ENCODE data around the gene HPCAL4.

The HPCAL4 gene

DNA sequence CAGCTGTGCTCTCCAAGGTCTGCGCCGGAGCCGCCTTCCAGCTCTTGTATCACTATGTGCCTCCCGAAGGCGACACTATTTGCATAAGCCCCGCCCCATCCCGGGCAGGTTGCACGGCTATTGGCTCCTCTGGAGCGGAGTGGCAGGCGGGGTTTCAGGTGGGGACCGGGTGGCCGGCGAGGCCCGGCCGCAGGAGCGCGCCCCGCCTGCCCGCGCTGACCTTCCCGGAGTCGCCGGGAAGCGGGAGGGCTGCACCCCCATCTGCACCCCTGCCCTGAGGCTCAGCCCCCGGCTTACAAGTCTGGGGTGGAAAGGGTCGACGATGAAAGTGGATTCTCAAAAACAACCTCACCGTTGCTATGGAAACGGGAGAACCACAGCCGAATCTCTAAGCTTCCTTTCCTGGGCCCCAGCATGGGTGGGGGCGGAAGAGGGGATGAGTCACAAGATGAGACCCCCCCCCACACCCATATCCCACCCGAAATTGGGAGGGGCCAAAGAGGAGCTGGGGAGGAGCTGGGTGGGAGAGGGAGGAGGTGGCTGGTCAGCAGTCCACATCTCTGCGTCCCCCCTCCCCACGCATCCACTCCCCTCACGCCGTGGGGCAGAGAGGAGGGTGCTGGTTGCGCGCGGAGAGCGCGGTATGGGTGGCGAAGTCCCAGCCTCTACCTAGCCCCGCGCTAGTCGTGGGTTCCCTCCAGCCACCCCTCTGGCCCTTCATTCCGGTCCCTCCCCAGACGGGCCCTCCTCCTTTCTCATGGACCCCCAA is at the start of gene HPCAL4:
HPCAL4 (minus strand) TSS at position 51 of the 769 bp plus-strand sequence. CDS start 6,830 bp downstream, outside the sequence.
- peak; percentile 90 for DNase-seq

GRCh38 chr1:39738622-39739366 is 47.6 kb upstream of the HPCAL4 start, which contains the start of gene PPIE:
PPIE (plus strand) TSS chr1:39738882; CDS start chr1:39738901, 19 bp downstream.
- DNase-seq = peak; percentile 97

DNA sequence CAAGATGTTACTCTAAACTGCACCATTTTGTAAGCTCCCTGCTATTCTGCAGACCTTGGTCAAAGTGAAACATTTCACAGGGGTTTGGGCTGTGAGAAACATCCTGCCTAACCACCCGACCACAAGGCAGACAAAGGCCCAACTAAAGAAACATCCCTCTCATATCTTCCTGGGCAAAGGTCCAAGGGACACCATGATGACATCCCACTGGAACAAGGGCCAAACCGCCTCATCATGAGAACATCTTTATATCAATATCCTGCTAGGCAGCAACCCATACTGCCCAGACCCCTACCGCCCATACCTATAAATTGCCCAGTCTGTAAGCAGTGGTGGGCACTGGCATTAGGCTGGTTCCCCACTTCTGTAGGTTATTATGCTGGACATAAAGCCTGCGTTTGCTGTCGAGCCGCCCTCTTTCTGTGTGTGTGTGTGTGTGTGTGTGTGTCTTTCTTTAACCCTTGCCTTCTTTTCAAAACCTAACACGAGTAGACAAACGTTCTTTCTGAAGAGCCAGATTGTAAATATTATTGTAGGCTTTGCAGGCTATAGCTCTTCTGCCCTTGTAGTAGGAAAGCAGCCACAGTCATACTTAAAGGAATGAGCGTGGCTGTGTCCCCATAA is 46.4 kb upstream of the HPCAL4 start:
- no peak for DNase-seq

DNA sequence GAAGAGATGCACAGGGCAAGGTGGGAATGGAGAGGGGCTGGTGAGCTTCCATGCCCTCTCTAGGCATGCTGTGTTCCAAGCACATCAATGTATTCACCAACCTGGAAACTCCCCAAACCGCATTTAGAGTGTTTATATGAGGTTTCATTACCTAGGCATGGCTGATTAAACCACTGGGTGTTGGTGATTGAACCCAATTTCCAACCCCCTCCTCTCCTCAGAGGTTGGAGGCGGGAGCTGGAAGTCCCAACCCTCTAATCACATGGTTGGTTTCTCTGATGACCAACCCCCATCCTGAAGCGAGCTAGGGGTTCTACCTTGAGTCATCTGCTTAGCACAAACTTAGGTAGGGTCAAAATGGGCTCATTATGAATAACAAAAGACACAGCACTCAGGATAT is 44.5 kb upstream of the HPCAL4 start:
- DNase-seq = no peak

DNA sequence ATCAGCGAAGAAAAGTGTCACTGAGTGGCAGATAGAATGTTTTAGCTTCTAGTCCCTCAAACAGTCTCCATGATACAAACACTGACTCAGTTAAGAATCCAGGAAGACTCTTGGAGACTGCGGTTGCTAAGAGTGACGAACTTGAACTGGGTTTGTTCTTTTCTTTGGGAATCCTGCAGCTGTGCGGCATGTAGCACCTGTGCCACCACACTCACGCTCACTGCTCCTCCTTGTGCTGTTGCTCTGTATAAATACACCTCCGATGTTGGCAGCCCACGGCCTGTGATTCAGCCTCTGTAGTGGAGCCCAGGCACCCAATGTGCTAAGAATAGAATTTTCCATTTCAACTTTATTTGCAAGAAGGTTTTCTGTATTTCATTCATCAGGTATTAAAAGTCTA is 41.9 kb upstream of the HPCAL4 start:
- no peak for DNase-seq

DNA sequence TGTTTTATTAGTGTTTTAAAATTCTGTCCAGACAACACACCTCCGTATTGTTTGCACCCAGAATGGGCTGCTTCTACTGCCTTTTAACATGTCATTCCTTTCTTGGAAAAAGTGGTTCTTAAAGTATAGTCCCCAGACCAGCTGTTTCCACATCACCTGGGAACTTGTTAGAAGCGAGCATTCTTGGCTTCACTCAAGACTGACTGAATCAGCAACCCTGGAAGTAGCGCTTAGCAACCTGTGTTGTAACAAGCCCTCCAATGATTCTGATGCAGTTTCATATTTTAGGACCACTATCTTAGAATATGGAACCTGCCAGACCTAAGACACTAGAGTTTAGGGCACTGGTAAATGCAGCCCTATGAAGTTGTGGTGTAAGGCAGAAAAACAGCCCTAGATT is 41.5 kb upstream of the HPCAL4 start:
- no peak for DNase-seq

DNA sequence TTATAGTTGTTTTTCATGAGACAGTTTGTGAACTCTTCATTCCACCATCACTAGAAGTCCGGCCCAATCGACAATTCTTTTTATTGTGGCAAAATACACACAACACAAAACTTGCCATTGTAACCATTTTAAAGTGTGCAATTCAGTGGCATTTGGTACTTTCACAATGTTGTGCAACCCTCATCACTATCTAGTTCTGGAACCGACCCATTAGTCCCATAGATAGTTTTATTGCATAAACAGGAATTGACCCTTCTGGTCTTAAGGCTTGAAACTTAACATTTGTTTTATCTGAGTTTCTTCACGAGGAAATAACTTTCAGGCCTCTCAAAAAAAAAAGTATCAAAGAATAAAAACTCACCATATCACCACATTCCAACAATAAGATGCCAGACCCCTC is 38.6 kb upstream of the HPCAL4 start:
- no peak for DNase-seq

- no peak for DNase-seq
Measured at GRCh38 chr1:39729030-39729429, 37.8 kb upstream of the HPCAL4 start.

- DNase-seq = no peak
Measured at GRCh38 chr1:39727932-39728317, 36.7 kb upstream of the HPCAL4 start.

DNA sequence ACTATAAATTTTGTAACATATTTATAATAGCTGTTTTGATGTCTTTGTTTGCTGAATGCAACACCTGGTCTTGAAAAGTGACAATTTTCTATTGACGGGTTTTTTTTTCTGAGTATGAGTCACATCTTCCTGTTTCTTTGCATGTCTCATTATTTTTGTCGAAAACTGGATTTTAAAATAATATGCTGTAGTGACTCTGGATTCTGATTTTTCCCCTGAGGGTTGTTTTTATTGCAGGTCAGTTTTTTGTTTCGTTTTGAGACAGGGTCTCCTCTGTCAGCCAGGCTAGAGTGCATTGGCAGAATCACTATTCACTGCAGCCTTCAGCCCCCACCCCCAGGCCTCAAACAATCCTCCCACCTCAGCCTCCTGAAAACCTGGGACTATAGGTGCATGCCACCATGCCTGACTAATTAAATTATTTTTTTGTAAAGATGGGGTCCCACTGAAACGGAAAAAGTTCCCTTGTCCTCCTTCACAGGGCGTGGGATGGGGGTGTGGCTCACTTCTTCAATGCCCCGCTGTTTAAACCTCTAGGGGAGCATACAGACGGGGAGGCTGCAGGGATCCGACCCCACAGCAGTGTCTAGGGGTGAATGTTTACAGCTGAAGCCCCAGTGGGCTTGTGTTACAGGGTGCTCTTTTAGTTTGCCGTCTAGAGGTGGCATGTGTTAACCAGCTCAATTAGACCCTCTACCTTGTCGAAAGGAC is 36.1 kb upstream of the HPCAL4 start:
- DNase-seq = no peak

DNA sequence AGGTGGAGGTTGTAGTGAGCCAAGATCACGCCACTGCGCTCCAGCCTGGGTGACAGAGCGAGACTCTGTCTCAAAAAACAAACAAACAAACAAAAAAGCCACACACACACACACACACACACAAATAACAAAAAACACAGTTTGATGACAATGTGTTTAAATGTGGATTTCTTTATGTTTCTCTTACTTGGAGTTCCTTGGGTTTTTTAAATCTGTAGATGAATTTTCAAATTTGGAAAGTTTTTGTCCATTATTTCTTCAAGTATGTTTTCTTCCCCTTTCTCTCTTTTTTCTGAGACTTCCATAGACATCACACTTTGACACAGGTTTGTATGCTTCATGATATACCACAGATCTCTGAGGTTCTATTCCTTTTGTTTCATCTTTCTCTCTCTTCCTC is 35.4 kb upstream of the HPCAL4 start:
- no peak for DNase-seq

- no peak for DNase-seq
Measured at GRCh38 chr1:39722495-39722894, 31.3 kb upstream of the HPCAL4 start.

GRCh38 chr1:39721664-39722063 is 30.4 kb upstream of the HPCAL4 start:
- no peak for DNase-seq

DNA sequence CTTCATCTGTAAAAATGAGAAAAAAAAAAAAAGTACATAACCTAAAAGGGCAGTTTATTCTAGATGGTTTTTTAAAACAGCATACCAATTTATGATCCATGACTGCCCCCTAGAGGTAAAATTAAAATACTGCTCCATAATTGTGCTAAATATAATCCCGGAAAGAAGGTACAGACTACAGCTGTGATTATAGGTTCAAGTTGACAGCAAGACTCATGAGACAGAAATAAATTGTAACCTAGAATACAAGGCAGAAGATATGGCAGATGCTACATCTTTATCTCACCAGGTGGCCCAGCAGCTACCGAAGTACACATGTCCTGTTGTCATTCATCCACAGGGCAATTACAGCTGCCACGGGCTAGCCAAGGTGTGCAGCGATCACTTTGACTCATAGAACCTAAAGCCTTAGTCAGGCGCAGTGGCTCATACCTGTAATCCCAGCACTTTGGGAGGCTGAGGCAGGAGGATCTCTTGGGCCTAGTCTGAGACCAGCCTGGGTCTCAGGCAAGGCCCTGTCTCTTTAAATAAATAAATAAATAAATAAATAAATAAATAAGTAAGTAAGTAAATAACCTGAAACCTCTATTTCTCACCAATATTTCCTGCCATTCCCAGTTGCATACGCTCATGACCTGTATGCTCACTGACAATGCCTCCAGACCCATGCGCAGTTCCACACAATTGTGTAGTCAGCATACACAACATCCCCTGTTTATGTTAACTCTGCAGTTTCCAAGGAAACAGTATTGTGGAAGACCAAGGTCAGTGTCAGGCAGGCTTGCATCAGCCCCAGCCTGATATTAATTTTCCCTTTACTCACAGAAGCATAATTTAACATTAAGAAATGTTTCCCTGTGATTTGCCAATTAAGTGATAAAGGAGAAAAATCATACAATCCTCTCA is 29.1 kb upstream of the HPCAL4 start:
- no peak for DNase-seq

GRCh38 chr1:39717809-39718208 is 26.6 kb upstream of the HPCAL4 start:
- no peak for DNase-seq

GRCh38 chr1:39713557-39713956 is 22.3 kb upstream of the HPCAL4 start:
- DNase-seq = no peak

- DNase-seq = no peak
Measured at GRCh38 chr1:39711966-39712340, 20.7 kb upstream of the HPCAL4 start.

DNA sequence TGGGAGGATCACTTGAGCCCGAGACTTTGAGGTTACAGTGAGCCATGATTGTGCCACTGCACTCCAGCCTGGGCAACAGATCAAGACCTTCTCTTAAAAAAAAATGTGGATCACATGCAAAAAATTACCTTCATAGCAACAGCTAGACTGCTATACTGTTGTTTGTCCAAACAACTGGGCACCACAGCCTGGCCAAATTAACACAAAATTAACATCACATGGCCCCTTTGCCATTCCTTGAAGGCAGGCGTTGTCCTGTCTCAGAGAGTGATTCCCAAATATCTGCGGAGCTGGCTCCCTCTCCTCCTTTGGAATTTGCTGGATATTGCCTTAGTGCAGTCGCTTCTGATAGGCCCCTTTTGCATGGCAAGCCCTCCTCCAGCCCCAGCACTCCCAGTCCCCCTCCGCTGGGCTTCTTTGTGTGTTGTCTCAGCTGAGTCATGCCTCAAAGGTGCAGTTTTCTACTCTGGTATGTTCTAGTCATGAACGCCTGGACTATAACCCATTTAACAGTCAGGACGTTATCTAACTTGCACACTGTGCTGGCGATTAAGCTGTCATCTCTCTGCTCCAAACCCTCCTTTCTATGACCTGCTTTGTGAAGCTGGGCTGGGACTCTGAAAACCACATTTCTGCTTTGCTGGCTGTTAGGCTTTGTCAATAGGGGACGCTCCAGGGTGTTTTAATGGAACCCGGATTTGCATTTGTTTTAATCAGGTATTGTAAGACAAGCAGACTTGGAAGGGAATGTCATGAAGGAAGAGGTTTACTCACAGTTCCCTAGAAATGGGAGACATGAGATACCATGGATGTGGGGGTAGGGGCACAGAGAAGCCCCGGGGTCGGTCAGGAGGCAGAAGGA is 20.1 kb upstream of the HPCAL4 start:
- DNase-seq = no peak

DNA sequence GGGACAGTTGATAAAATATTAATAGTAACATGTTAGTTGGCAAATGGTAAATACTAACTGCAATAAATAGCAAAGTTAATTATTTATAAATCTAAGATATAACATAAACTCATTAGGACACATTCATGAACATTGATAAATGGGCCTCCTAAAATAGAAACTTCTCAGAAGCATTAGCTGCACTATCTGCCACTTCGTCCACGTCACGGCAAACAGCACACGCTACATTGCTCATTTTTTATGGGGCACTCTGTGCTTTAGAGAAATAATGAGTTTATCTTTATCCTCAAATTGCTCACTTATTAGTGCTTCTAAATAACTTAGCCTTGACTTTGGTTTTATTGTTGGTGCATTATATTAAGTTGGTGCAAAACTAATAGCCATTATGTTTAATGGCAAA is 16.3 kb upstream of the HPCAL4 start:
- DNase-seq = no peak

- DNase-seq = no peak
Measured at GRCh38 chr1:39704757-39705156, 13.5 kb upstream of the HPCAL4 start.

DNA sequence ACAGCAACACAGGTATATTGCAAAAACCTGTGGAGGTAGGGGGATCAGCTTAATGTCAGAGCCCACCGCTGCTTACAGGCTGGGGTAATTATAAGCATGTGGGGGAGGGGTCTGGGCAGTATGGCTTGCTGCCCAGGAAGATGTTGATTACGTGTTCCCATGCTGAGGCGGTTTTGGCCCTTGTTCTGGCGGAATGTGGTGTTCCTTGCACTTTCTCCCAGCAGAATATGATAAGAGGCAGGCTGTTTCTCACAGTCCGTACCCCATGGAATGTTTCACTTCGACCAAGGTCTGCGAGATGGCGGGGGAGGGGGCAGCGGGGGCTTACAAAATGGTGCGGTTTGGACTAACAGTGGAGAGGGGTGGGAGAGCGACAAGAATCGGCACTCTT is 9.8 kb upstream of the HPCAL4 start:
- DNase-seq = no peak
